Suprapubic skin (tissue), 4 donors: ENCODE data around the gene VPS8.

Experiments
- CTCF ChIP-seq, 2 donors: fragments of 200-600 bp in 1 of 2; fragments of 450-650 bp in 1 of 2; sonication (generic) in 1 of 2; IDR thresholded peaks; one replicate each; pipeline ENCODE4 v1.5.1; 2016 to 2019; ENCODE audit warnings: antibody characterized with exemption in 2 of 2, mild to moderate bottlenecking in 1 of 2, moderate library complexity in 1 of 2
- POLR2A ChIP-seq, 2 donors: fragments of 450-650 bp; IDR thresholded peaks; one replicate each; pipeline ENCODE4 v1.6.1; 2017; ENCODE audit warnings: antibody characterized with exemption in 2 of 2, mild to moderate bottlenecking in 2 of 2, moderate library complexity in 2 of 2
- POLR2AphosphoS5 ChIP-seq, 3 donors: sonication (generic); formaldehyde crosslinking; IDR thresholded peaks; one replicate each; pipeline ENCODE4 v1.6.1; 2017; ENCODE audit warnings: antibody characterized with exemption in 3 of 3

DNA sequence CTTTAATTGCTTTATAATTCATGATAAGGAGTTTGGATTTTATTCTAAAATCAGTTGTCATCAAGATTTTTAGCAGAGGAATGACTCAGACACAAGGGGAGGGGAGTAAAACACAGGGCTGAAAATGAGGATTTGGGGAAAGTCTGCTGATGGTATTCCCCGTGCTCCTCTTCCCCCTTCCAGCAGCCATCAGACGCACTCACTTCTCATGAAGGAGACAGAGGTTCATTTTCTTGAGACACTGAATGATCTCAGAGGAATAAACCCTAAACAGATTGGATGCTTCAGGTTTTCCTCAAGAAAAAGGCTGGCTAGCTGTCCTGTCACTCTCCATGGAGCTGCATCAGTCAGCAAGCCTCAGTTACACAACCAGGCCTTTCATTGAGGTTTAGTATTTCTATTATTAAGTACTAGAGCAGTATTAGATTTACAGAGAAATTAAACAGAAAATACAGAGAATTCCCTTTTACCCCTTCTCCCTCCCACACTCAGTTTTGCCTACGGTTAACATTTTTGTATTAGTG is 174.5 kb downstream of the VPS8 start:
- TF ChIP-seq CTCF (IDR thresholded peaks at IDR 0.05) = no peak
- no peak for TF ChIP-seq POLR2AphosphoS5 (IDR thresholded peaks at IDR 0.05)
- TF ChIP-seq POLR2A (IDR thresholded peaks at IDR 0.05) = no peak
